ENCODE measurements around the gene TAS2R19.
"Not testable (repeated sequence)": the region's sequence is repeated elsewhere in the genome, so short reads cannot be mapped to it uniquely, and the experiment has no call there.

Gene TAS2R19, protein sequence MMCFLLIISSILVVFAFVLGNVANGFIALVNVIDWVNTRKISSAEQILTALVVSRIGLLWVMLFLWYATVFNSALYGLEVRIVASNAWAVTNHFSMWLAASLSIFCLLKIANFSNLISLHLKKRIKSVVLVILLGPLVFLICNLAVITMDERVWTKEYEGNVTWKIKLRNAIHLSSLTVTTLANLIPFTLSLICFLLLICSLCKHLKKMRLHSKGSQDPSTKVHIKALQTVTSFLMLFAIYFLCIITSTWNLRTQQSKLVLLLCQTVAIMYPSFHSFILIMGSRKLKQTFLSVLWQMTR

DNA sequence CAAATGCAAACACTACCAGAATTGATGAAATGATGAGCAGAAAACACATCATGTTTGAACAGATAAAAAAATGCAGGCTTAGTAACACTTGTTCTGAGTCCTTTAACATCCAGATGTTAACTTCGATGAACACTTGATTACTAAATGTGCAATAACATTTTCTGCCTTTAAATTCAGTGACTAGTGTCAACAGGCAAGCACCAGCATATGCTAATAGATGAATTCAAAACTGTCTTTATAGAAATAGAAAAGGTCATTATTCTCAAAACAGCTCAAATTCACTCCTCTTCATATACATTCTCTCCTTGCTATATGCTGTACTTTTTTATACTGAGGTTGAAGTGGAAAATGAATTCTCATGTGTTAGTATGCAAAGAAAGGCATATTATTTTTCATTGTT, at the start of gene TAS2R19:
TSS of gene TAS2R19 (minus strand) at position 101 of the 400 bp plus-strand sequence. CDS start at position 52, 49 bp downstream.
- TF ChIP-seq POLR2A (IDR thresholded peaks at IDR 0.05; ENCODE audit: low read length) (no peak), GATA1 (IDR thresholded peaks at IDR 0.05; ENCODE audit: low read depth, low read length) (no peak)
- peak; percentile 6 to 11 for DNase-seq

DNA sequence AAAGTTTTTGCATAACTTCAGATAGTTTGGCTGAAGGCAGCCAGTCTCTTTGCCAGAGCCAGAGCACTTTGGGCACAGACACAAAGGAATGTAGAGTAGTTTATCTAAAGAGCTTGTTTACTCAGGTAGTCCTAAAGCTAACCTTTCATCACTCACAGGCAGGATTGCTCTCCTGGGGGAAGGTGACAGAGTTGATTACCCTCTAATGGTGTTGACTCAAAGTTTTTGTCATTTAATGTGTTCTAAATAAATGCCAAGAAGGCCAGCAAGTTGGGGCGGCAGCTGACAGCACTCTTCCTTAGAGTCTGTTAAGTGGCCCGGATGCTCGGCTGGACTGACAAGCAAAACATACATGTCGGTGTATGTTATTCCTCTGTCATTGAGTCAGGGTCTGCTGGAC, 49.0 kb upstream of the TAS2R19 start:
- no peak for DNase-seq
- TF ChIP-seq GATA1 (IDR thresholded peaks at IDR 0.05; ENCODE audit: low read depth, low read length) (no peak), POLR2A (IDR thresholded peaks at IDR 0.05; ENCODE audit: low read length) (no peak)

DNA sequence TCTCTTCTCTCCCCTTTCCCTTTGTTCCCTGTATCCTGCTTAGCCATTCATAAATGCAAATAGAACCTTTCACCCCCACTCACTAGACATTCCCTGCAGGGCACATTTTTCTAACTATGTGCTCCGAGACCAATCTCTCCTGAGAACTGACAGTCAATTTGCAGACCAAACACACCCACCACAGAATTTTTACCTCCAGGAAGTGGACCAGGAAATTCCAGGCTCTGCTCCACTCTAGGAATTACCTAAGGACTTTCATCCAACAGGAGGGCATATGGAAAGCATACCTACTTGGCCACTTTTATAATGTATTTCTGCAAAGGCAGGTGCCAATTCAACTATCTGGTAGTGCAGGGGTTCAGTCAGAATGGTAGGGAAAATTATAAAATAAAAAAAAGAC, 48.6 kb upstream of the TAS2R19 start:
- DNase-seq: no peak
- no peak for TF ChIP-seq POLR2A (IDR thresholded peaks at IDR 0.05; ENCODE audit: low read length)
- no peak for TF ChIP-seq GATA1 (IDR thresholded peaks at IDR 0.05; ENCODE audit: low read depth, low read length)

DNA sequence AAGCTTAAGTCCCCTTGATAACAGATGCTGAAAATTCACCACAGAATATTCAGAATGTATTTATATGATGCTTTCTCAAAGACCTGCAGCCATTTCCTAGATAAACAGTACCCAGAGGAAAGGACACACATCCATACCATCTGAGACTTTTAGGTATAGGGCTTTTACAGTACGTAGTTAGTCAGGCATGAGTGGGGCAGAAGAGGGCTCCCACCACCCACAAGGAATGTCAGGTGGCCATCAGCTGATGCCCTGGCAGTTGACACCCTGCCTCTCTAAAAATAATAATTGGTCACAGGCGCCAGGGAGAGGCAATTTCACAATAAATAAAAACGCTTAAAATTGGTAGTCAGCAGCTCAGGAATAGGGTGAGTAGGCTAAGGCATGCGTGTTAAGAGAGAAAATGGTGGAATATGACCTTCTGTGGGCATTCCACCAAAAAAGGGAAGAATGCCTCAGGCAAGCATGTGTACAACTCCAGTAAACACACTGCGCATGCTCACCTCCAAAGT, 47.5 kb upstream of the TAS2R19 start:
- no peak for DNase-seq
- TF ChIP-seq GATA1 (IDR thresholded peaks at IDR 0.05; ENCODE audit: low read depth, low read length): no peak
- TF ChIP-seq POLR2A (IDR thresholded peaks at IDR 0.05; ENCODE audit: low read length): no peak

DNA sequence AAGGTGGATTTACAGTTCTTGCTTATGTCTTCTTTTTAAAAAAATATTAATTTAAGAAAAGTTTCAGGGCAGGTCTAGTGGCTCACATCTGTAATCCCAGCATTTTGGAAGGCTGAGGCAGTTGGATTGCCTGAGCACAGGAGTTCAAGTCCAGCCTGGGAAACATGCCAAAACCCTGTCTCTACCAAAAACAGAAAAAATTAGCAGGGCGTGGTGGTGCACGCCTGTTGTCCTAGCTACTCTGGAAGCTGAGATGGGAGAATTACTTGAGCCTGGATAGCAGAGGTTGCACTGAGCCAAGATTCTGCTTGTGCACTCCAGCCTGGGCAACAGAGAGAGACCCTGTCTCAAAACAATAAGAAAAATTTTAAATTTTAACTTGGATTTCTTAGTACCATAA, 45.1 kb upstream of the TAS2R19 start:
- peak; percentile 12 to 28 for DNase-seq
- TF ChIP-seq GATA1 (IDR thresholded peaks at IDR 0.05; ENCODE audit: low read depth, low read length): no peak
- no peak for TF ChIP-seq POLR2A (IDR thresholded peaks at IDR 0.05; ENCODE audit: low read length)

DNA sequence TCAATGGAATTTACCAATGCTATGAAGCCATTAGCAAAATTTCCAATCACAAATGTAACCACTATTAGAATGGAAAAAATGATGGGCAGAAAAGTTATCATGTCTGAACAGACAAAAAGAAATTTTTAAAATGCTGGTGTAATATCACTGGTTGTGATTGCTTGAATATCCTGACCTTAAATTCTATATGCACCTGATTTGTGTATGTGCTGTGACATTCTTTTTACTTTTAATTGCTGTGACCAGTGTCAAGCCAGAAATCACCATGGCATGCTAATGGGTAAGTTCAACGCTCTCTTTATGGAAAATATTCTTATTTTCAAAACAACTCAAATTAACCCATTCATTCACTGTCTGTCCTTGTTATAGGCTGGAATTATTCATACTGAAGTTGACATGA, 39.8 kb upstream of the TAS2R19 start, which contains the start of gene TAS2R46:
TSS of gene TAS2R46 (minus strand) at position 101 of the 400 bp plus-strand sequence. CDS start at position 101, 0 bp downstream.
- not testable (repeated sequence) for DNase-seq

DNA sequence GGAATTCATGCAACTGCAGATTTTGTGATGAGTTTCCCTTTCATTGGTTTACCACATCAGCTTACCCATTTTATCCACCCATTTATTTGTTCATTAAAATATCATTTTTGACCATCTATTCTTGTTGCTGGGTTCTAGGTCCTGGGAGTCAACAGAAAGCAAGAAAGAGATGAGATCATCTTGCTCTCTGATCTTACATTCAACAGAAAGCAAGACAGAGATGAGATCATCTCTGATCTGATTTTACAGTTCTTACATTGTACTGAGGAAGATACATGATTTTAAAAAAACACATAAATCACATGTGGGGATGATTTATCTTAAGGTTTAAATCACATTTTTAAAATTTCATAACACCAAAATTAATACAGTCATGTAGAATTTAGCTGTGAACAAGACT, 37.4 kb upstream of the TAS2R19 start:
- no peak for DNase-seq
- TF ChIP-seq GATA1 (IDR thresholded peaks at IDR 0.05; ENCODE audit: low read depth, low read length) (no peak), POLR2A (IDR thresholded peaks at IDR 0.05; ENCODE audit: low read length) (no peak)

DNA sequence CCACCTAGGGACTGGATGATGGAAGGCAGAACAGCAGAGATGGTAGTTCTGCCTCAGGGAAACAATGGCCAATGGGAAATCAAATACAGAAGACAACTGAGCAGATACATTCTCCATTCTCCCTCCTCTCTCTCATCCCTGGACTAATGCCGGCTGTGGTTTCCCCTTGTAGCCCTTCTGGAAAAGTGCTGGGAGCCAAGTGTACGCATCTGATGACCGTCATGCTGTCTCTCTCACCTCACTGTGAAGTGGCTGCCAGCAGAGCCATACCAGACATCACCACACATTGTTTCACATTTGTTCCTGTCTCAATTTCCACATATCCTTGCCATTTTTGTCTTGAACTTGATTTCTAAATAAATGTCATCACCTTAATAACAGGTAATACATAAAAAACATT, 36.6 kb upstream of the TAS2R19 start:
- no peak for TF ChIP-seq GATA1 (IDR thresholded peaks at IDR 0.05; ENCODE audit: low read depth, low read length)
- TF ChIP-seq POLR2A (IDR thresholded peaks at IDR 0.05; ENCODE audit: low read length): no peak
- DNase-seq: no peak

DNA sequence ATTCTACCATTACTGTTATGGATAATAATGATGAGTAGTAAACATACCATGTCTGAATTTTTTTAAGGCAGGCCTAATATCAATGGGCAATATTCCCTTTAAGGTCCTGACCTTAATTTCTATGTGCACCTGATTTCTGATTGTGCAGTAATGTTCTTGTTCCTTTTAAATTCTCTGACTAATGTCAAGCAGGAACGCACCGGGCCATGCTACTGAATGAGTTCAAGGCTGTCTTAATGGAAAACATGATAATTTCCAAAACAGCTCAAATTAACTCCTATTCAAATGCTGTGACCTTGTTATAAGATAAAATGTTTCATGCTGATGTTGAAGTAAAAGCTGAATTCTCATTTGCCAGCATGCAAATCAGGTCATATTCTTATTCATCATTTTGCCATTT, 32.9 kb upstream of the TAS2R19 start:
- DNase-seq: no peak
- no peak for TF ChIP-seq GATA1 (IDR thresholded peaks at IDR 0.05; ENCODE audit: low read depth, low read length)
- TF ChIP-seq POLR2A (IDR thresholded peaks at IDR 0.05; ENCODE audit: low read length): no peak

DNA sequence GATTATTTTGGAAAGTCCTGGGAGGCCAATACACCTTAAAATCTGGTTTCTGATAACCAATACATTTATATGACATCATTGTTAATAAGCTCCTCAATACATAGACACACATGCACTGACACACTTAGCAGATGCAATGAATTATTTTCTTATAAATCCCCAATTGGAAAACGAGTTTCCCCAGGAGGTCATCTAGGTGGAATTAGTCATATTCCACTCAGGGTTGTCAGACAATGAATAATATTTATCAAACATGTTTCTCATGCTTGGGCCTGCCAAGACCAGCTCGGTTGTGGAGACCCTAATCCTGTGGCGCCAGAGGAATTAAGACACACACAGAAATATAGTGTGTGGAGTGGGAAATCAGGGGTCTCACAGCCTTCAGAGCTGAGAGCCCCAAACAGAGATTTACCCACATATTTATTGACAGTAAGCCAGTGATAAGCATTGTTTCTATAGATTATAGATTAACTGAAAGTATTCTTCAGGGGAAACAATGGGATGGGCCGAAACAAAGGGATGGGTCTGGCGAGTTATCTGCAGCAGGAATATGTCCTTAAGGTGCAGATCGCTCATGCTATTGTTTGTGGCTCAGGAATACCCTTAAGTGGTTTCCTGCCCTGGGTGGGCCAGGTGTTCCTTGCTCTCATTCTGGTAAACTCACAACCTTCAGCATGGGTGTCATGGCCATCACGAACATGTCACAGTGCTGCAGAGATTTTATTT, 27.5 kb upstream of the TAS2R19 start:
- not testable (repeated sequence) for DNase-seq

DNA sequence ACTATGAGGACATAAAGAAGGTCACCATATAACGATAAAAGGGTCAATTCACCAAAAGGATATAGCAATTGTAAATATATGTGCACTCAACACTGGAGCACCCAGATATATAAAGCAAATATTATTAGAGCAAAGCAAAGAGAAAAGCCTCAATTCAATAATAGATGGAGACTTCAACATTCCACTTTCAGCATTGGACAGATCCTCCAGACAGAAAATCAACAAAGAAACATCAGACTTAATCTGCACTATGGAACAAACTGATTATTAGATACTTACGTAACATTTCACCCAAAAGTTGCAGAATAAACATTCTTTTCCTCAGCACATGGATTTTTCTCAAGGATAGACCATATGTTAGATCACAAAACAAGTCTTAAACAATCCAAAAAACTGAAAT, 18.9 kb upstream of the TAS2R19 start:
- not testable (repeated sequence) for DNase-seq

DNA sequence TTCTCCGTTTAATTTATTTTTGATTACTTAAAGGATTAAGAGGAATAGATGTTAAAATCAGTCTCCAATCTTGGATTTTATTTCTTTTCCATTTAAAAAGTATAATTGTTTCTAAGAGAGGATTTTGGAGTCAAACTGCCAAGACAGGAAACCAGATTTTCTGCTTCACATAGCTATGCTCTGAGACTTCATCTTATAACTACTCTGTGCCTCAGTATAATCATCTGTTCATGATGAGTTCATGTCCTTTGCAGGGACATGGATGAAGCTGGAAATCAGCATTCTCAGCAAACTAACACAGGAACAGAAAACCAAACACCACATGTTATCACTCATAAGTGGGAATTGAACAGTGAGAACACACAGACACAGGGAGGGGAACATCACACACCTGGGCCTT, 17.7 kb upstream of the TAS2R19 start:
- TF ChIP-seq POLR2A (IDR thresholded peaks at IDR 0.05; ENCODE audit: low read length) (no peak), GATA1 (IDR thresholded peaks at IDR 0.05; ENCODE audit: low read depth, low read length) (no peak)
- DNase-seq: no peak

DNA sequence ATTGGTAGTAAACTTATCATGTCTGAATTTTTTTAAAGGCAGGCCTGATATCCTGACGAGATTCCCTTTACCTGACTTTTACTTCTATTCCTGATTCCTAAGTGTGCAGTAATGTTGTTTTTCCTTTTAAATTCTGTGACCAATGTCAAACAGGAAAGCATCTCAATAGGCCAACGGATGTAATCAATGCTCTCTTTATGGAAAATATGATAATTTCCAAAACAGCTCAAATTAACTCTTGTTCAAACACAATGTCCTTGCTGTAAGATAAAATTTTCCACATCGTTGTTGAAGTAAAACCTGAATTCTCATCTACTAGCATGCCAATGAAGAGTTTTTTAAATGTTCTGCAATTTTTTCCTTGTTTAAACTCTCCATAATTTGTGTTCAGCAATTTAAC, 16.8 kb upstream of the TAS2R19 start:
- no peak for DNase-seq
- TF ChIP-seq GATA1 (IDR thresholded peaks at IDR 0.05; ENCODE audit: low read depth, low read length) (no peak), POLR2A (IDR thresholded peaks at IDR 0.05; ENCODE audit: low read length) (no peak)

DNA sequence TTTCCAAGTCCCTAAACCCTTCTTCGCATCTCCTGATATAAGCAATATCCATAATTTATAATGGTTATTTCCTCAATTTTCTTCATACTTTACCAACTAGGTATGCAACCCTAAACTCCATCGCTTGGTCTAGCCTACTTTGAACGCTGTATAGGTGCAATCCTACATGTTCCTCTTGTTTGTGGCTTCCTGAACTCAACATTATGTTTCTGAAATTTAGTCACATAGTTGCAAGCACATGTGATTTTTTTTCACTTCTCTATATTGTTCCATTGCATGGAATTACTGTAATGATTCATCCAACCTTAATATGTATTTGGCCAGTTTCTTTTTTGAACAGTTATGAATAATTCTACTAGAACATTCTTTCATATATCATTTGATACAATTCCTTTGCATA, 11.5 kb upstream of the TAS2R19 start:
- DNase-seq: not testable (repeated sequence)

DNA sequence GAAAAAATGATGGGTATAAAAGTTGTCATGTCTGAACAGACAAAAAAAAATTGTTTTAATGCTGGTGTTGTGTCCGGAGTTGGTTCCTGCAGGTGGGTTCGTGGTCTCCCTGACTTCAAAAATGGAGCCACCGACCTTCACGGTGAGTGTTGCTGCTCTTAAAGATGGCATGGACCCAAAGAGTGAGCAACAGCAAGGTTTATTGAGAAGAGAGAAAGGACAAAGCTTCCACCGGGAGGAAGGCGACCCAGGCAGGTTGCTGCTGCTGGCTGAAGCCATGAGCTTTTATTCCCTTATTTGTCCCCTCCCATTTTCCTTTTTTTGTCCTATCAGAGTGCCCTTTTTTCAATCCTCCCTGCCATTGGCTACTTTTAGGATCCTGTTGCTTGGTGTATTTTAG, 8.9 kb upstream of the TAS2R19 start, which contains the start of gene TAS2R31:
TSS of gene TAS2R31 (minus strand) at position 101 of the 400 bp plus-strand sequence. CDS start at position 29, 72 bp downstream.
- DNase-seq: no peak
- TF ChIP-seq POLR2A (IDR thresholded peaks at IDR 0.05; ENCODE audit: low read length) (no peak), GATA1 (IDR thresholded peaks at IDR 0.05; ENCODE audit: low read depth, low read length) (no peak)

All from erythroblast (primary cell).